ENCODE results near the gene TEAD4.

DNA sequence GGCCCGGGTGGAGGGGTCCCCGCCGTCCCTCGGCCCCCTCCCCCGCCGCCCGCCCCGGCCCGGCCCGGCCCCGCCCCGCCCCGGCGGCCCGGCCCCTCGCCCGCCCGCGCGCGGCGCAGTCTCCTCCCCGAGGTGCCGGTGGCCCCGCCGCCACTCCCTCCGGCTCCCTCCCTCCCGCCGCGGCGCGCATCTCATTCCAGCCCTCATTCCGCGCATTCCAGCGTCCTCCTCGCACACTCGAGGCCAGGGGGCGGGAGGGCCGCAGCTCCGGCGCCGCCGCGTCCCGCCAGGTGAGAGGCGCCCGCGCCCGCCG lies at the start of gene TEAD4:
- TF ChIP-seq, protein P1, sequence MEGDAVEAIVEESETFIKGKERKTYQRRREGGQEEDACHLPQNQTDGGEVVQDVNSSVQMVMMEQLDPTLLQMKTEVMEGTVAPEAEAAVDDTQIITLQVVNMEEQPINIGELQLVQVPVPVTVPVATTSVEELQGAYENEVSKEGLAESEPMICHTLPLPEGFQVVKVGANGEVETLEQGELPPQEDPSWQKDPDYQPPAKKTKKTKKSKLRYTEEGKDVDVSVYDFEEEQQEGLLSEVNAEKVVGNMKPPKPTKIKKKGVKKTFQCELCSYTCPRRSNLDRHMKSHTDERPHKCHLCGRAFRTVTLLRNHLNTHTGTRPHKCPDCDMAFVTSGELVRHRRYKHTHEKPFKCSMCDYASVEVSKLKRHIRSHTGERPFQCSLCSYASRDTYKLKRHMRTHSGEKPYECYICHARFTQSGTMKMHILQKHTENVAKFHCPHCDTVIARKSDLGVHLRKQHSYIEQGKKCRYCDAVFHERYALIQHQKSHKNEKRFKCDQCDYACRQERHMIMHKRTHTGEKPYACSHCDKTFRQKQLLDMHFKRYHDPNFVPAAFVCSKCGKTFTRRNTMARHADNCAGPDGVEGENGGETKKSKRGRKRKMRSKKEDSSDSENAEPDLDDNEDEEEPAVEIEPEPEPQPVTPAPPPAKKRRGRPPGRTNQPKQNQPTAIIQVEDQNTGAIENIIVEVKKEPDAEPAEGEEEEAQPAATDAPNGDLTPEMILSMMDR (conservative IDR thresholded peaks at IDR 0.05; ENCODE audit: low read depth, low read length) = no peak
- TF ChIP-seq EZH2 (IDR thresholded peaks at IDR 0.05; ENCODE audit: borderline replicate concordance, low read depth, low read length, poor library complexity, severe bottlenecking) = no peak

Data from A673 (cell line).